Hematopoietic multipotent progenitor cell (in vitro differentiated cells): ENCODE data around the gene PPP1R15B. TPM values are rescaled to one million over a fixed set of nuclear protein-coding genes. Genes with fewer than 3 reads are reported as not detected.
"Not testable (repeated sequence)": the region's sequence is repeated elsewhere in the genome, so short reads cannot be mapped to it uniquely, and the experiment has no call there.

Source experiments
- DNase-seq, 3 donors: peaks; one replicate each; pipeline ENCODE4 v3.0.0-alpha.2; 2011 to 2015; ENCODE audit warnings: low read depth in 2 of 3, low spot score in 2 of 3
- total RNA-seq: library from RNA; depleted of rRNA; stranded (reverse); fragments of >200 nt; gene quantifications from one replicate; pipeline ENCODE4 v1.2.3, GENCODE V29; 2012

The PPP1R15B gene
- total RNA-seq, 1 donor, result 30.4 TPM

DNA sequence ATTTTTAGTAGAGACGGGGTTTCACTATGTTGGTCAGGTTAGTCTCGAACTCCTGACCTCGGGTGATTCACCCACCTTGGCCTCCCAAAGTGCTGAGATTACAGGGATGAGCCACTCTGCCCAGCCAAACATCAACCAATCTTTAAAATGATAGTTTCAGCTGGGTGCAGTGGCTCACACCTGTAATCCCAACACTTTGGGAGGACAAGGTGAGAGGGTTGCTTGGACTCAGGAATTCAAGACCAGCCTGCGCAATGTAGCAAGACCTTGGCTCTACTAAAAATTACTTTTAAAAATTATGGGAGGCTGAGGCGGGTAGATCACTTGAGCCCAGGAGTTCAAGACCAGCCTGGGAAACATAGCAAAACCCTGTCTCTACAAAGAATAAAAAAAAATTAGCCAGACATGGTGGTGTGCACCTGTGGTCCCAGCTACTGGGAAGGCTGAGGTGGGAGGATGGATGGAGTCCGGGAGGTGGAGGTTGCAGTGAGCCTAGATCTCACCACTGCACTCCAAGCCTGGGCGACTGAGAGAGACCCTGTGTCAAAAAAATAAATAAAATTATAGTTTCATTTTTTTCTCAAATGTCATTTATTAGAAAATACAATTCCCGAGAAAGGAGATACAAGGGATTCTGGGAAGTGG is 10.6 kb upstream of the PPP1R15B start:
- not testable (repeated sequence) for DNase-seq

GRCh38 chr1:204421441-204421840 is 9.8 kb upstream of the PPP1R15B start:
- DNase-seq, result no peak

- DNase-seq, result no peak
Observed at GRCh38 chr1:204420039-204421004, 8.7 kb upstream of the PPP1R15B start.

GRCh38 chr1:204419064-204419403 is 7.4 kb upstream of the PPP1R15B start:
- no peak for DNase-seq

DNA sequence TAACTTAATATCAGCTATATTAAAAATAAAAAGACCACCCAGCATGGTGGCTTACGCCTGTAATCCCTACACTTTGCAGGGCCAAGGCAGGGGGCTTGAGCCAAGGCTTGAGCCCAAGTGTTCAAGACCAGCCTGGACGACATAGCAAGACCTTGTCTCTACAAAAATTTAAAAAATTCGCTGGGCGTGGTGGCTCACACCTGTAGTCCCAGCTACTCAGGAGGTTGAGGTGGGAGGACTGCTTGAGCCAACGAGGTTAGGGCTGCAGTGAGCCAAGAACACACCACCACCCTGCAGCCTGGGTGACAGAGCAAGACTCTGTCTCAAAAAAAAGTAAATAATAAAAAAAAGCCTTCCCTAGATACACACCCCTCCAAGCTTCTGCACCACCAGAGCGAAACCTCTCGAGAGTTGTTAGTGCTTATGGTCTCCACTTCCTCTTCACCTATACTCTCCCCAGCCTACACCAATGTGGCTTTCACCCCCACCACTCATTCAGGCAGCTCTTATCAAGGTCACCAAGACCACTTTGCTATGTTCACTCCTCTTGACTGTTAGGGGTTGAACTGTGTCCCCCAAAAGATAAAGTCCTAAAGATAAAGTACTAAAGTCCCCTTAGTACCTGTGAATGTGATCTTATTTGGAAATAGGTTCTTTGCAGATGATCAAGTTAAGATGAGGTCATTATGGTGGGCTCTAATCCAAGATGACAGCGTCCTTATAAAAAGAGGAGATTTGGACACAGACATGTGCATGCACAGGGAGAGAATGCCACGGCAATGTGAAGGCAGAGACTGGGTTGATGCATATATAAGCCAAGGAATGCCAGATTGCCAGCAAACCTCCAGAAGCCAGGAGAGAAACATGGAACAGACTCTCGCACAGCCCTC is 6.8 kb upstream of the PPP1R15B start:
- DNase-seq, result peak in 1 of 3 donors; percentile 48

GRCh38 chr1:204417074-204417997 is 5.7 kb upstream of the PPP1R15B start:
- DNase-seq, result peak in 2 of 3 donors; percentile 78

GRCh38 chr1:204416589-204417073 is 5.0 kb upstream of the PPP1R15B start:
- DNase-seq, result no peak

DNA sequence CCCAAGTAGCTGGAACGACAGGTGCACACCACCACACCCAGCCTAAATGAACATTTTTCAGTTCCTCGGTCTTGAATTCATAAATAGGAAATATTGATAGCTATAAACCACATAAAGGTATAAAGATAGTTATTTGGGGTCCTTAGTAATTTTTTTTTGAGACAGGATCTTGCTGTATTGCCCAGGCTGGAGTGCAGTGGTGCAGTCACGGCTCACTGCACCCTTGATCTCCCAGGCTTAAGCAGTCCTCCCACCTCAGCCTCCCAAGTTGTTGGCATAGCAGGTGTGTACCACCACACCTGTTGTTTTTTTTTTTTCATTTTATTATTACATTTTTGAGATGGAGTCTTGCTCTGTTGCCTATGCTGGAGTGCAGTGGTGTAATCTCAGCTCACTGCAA is 3.7 kb upstream of the PPP1R15B start:
- DNase-seq, result no peak

GRCh38 chr1:204414016-204414415 is 2.4 kb upstream of the PPP1R15B start:
- DNase-seq, result no peak

DNA sequence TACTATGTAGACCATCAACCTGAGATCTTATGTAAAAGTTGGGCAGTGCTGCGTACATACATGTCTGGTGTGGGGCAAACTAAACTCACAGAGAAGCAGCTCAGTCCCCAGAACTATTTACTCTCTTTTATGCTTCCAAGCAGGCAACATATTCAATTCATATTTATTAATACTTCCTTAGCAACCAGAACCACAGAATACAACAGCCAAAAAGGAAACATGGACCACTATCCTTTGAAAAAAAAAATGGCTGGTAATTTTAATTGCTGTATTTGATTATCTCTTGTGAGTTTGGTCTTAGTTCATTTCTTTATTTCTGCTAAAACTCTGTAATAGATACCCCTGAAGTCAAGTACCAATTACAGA is 1.5 kb upstream of the PPP1R15B start:
- DNase-seq, result peak in 1 of 3 donors; percentile 41

DNA sequence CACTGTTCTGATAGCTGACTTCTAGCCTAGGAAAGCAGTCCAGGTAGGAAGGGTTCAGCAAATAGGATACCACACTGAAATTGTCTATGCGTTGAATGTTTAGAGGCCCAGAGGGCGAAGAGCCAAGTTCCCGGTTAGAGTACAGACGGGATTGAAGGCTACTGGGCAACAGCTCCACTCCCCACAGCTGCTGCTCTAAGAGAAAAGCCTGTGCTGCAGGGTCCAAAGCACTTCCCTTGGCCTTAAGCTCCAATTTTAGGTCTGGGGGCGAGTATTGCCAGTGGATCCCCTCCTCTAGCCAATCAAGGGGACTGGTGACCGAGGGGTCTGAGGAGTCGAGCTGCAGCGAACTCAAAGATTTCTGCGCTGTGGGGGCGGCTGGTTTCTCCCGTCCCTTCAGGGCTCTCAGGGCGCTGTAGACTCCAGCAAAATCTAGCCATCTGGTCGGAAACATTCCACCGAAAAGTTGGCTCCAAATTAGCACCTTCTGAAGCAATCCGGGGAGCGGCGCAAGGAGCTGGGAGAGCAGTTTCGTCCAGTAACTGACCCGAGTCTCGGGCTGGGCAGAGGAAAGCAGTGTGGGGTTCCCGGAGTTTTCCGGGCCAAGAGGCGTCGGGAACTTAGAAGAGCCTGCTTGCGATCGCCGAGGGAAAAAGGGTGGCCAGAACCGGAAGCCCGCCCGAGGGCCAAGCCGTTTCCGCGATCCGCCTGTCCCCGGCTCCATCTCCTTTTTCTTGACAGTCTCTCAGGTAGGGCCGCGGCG is 748 bp downstream of the PPP1R15B start:
- DNase-seq, result peak in 1 of 3 donors; percentile 39

DNA sequence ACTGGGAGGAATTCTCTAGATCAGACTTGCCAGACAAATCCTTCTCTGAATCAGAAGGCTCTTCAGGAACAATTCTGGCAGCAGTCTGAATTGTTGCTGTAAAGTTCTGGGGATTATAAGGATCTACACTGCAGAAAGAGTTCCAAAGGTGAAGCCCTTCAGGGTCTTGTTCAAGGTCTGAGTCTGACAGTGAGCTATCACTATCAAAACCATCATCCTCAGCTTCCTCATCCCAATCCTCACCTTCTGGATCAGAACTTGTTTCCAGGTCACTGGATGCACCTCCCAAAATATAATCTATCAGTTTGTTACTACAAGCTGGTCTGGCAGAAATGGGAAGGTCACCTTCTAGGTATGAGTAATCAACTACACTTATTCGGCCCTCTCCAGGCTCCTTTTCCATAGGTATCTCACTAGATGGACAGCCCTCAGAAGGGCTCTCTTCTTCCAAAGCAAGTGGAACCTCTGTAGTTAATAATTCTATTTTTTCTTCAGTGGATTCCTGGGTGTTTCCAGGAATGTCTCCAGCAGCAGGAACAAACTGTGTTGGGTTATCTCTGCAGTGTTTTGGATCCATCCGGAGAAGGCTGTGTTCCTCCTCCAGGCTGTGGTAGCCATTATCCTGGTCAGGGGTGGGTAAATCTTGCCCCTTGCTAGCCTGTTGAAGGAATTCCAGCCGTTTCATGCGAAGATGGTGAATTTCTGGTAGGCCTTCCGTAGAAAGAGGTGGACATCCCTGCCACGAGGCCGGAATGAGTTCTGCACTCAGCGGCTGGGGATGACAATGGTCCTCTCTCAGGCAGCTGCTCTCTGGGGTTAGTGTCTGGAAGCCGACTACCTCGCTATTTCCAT is 1.6 kb downstream of the PPP1R15B start:
- no peak for DNase-seq

DNA sequence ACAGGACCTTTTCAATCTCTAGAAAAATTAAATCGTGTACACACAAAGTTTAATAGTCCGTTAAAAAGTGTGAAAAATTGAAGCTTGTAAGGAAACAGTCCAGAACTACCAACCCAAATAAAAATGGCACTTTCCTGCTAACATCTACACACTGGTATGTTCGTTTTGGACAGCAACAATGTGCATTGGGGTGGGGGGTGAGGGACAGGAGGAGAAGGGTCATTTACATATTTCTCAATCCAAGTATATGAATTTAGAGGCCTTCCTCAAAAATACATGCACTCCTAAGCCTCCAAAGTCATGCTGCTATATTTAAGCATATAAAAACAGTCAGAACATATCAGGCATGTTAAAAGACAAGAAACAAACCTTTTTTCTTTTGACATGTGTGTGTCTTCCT is 2.5 kb downstream of the PPP1R15B start:
- DNase-seq, result no peak

GRCh38 chr1:204408602-204409001 is 3.0 kb downstream of the PPP1R15B start:
- DNase-seq, result no peak

DNA sequence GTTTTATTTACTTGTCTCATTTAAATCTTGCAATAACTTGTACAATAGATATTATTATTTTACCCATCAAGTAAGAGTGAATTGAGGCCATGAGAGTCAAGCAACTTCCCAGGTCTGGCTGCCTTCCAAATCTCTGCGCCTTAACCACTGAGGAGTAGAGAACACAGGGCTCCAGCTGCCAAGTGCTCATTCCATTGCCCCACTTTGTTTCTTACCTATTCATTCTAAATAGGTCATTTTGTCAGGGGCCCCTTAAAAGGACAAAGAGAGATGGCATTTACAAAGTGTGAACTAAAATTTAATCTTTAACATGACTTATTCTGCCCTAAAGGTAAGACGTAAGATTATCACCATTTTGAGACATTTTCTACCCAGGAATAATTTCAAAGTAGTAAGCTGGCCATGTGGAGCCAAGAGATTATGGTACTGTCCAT is 3.5 kb downstream of the PPP1R15B start:
- peak in 1 of 3 donors; percentile 48 for DNase-seq

DNA sequence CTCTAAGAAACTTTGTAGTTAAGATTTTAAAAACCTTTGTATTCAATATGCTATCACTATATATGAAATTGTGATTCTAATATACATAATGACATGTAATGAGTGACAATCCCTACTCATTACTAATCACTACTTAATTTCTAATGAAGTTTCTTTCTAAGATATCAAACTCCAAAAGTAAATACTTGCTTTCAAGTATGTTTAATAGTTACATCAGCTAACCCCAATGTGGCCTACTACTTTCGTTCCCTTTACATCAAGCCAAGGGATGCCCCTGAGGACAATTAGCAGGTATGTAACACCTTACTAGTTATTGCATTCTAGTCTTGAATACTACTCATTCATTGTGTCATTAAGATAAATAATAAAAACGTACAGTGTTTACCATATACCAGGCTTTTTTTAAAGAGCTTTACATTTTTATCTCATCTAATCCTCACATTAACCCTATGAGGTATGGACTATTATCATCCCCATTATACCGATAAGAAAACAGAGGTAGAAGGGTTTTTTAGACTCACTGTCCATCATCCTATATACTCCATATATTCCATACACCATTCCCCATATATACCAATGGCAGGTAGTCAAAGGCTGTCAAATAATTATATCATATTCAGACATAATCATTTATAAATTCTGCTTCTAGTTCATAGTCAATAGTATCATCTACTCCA is 4.2 kb downstream of the PPP1R15B start:
- no peak for DNase-seq

- no peak for DNase-seq
Observed at GRCh38 chr1:204406621-204407020, 5.0 kb downstream of the PPP1R15B start.

DNA sequence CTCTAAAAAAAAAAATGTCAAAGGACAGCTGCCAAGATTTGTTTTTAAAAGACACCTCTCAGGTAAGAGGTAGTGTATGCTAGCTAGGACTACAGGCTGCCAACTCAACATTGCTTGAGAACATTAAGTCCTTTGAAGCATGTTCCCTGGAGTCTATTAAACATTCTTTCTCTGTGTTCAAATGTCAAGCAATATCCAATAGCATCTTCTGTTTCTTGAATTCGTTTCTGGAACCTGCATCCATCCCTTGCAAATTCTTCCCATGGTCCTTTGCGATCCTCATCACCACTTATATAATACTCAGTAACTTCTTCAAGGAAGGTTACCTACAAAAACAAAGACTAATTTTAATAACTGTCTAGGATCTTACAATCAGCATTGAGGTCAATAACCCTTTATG is 5.6 kb downstream of the PPP1R15B start:
- no peak for DNase-seq
